Measurements from ENCODE around the gene CIAO2A.

Gene CIAO2A

GRCh38 chr15:64044300-64045100, 49.1 kb downstream of the CIAO2A start:
- TF ChIP-seq CTCF (IDR thresholded peaks at IDR 0.05; ENCODE audit: low read depth, low read length, missing control alignments) = no peak
- in situ Hi-C loops (cut with HindIII; ENCODE audit: low sequenced_read_pairs) = no loop called here
- no peak for DNase-seq (ENCODE audit: low read depth)

DNA sequence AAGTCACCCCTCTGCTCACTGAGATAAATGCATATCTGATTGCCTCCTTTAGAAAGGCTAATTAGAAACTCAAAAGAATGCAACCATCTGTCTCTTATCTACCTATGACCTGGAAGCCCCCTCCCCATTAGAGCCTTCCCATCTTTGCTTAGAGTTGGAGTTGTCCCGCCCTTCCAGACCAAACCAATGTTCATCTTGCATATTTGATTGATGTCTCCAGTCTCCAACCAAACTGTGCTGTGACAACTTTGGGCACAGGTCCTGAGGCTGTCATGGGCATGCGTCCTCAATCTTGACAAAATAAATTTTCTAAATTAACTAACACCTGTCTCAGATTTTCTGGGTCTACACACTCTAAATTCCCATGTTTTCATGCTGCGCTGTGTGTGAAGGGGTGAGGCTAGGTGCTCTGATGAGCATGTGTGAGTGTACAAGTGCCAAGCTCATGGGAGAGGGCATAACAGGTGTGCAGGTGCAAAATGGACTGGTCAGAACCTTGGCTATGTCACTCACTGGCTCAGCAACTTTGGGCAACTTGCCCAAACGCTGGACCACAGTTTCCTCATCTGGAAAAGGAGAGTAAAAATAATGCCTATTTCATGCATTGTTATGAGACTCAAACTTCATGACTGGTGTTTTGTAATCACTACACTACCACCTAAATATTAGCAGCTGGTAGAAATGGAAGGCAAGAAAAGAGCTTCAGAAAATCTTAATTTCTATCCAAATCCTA, 54.6 kb downstream of the CIAO2A start:
- TF ChIP-seq CTCF (IDR thresholded peaks at IDR 0.05; ENCODE audit: low read depth, low read length, missing control alignments) = no peak
- in situ Hi-C loops (cut with HindIII; ENCODE audit: low sequenced_read_pairs) = no loop called here
- no peak for DNase-seq (ENCODE audit: low read depth)
- no peak overlapping the region for H3K4me3 ChIP-seq (ENCODE audit: low read depth, low read length)

More at GRCh38 chr15:64044300-64045100, 49.1 kb downstream of the CIAO2A start:
- H3K4me3 ChIP-seq (ENCODE audit: low read depth, low read length) = no peak overlapping the region

- DNase-seq (ENCODE audit: low read depth) = no peak
- no peak overlapping the region for H3K4me3 ChIP-seq (ENCODE audit: low read depth, low read length)
- in situ Hi-C loops (cut with HindIII; ENCODE audit: low sequenced_read_pairs) = no loop called here
- TF ChIP-seq CTCF (IDR thresholded peaks at IDR 0.05; ENCODE audit: low read depth, low read length, missing control alignments) = no peak
Measured at GRCh38 chr15:64037966-64038365, 55.7 kb downstream of the CIAO2A start.

DNA sequence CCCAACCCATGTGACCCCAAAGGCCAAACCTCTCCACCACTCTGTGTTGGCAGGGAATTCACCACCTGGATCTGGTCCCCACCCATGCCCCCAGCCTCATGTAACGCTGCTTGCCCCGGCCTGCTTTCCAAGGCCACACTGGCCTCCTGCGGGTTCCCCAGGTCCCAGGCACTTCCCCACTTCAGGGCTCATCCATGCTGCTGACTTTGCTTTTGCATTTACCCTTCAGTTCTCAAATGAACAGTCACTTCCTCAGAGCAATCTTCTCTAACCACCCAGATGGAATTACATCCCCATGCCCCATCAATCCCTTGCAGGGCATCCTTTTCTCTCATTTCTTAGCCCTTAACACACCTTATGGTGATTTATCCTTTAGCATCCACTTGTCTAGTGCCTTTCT, 56.5 kb downstream of the CIAO2A start:
- in situ Hi-C loops (cut with HindIII; ENCODE audit: low sequenced_read_pairs) = no loop called here
- no peak overlapping the region for H3K4me3 ChIP-seq (ENCODE audit: low read depth, low read length)
- no peak for TF ChIP-seq CTCF (IDR thresholded peaks at IDR 0.05; ENCODE audit: low read depth, low read length, missing control alignments)
- no peak for DNase-seq (ENCODE audit: low read depth)

DNA sequence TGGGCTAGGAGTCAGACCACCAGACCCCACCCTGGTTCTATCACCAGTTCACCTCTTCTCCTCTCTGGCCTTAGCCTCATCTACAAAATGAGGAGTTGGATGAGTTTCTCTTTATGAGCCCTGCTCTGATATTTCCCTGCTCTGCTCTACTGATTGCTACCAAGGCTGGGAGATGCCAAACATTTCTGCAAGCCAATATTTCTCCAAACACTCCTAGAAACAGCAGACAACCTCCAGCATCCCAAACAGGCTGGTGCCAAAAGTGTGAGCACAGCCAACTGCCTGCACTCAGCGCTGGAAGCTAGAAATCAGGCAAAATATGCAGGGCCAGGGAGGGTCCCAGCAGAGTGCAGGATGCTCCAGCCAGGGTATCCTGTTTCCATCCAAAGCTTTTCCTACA, 58.1 kb downstream of the CIAO2A start:
- DNase-seq (ENCODE audit: low read depth) = no peak
- no peak overlapping the region for H3K4me3 ChIP-seq (ENCODE audit: low read depth, low read length)
- in situ Hi-C loops (cut with HindIII; ENCODE audit: low sequenced_read_pairs) = no loop called here
- TF ChIP-seq CTCF (IDR thresholded peaks at IDR 0.05; ENCODE audit: low read depth, low read length, missing control alignments) = no peak

GRCh38 chr15:64034519-64034918, 59.1 kb downstream of the CIAO2A start:
- no peak for DNase-seq (ENCODE audit: low read depth)
- in situ Hi-C loops (cut with HindIII; ENCODE audit: low sequenced_read_pairs) = no loop called here
- no peak for TF ChIP-seq CTCF (IDR thresholded peaks at IDR 0.05; ENCODE audit: low read depth, low read length, missing control alignments)
- no peak overlapping the region for H3K4me3 ChIP-seq (ENCODE audit: low read depth, low read length)

All from astrocyte of the cerebellum (primary cell).